Left lung (tissue), 10 donors: ENCODE results near the gene FBXL15. TPM values are rescaled to one million over a fixed set of nuclear protein-coding genes. Genes with fewer than 3 reads are reported as not detected.

Experiments
- ATAC-seq: fragments of 200-7000 bp; cut with Tn5 transposase; one replicate; pipeline ENCODE4 v1.9.1; 2020; ENCODE audit warnings: moderate library complexity
- DNase-seq, 4 donors: peaks; one replicate each; pipeline ENCODE4 v3.0.0-alpha.2; 2013 to 2020
- H3K27ac ChIP-seq, 2 donors: fragments of 200-600 bp; sonication (generic) in 1 of 2; one replicate each; pipeline versions ENCODE4 v1.5.0 to v1.8.0; 2020 to 2021
- H3K27me3 ChIP-seq, 2 donors: fragments of 200-600 bp; sonication (generic) in 1 of 2; one replicate each; pipeline versions ENCODE4 v1.5.0 to v1.8.0; 2020 to 2021
- H3K36me3 ChIP-seq, 2 donors: fragments of 200-600 bp; sonication (generic) in 1 of 2; one replicate each; pipeline versions ENCODE4 v1.5.0 to v1.8.0; 2020 to 2021
- H3K4me1 ChIP-seq, 2 donors: fragments of 200-600 bp; one replicate each; pipeline ENCODE4 v1.8.0; 2021
- H3K4me3 ChIP-seq, 2 donors: fragments of 200-600 bp; sonication (generic) in 1 of 2; one replicate each; pipeline versions ENCODE4 v1.5.0 to v1.8.0; 2020 to 2021; ENCODE audit warnings: mild to moderate bottlenecking in 1 of 2
- H3K9me3 ChIP-seq, 2 donors: fragments of 200-600 bp; sonication (generic) in 1 of 2; one replicate each; pipeline versions ENCODE4 v1.5.0 to v1.8.0; 2020 to 2021
- CTCF ChIP-seq, 2 donors: fragments of 200-600 bp; sonication (generic) in 1 of 2; IDR thresholded peaks; one replicate each; pipeline versions ENCODE4 v1.5.0 to v1.8.0; 2021; ENCODE audit warnings: antibody characterized with exemption in 2 of 2
- intact Hi-C, 2 donors: fragments of 100-400 bp; cut with DNase I; formaldehyde crosslinking; loops; one replicate each; pipeline versions ENCODE4 v1.11.2 to v1.14.2; 2022
- polyA plus RNA-seq, 6 donors: library from polyadenylated mRNA; unstranded; fragments of 120-200 nt; gene quantifications; one replicate each; pipeline ENCODE4 v1.2.1, GENCODE V29; 2013; ENCODE audit not compliant: insufficient read length in 6 of 6
- total RNA-seq, 2 donors: library from RNA; stranded (reverse); fragmentation: NEBNext Ultra II Directional; extraction: Animal tissue kit (Norgen Biotek cat#: 25700); gene quantifications; one replicate each; pipeline ENCODE4 v1.2.1, GENCODE V29; 2021
- donor health status: DM: no; HTN: yes; CAD: no.
- donor health status: DM: no; HTN: no; CAD: no.

The FBXL15 gene
- total and polyA plus RNA-seq, 8 donors, result 5.7 to 18.7 (median 7.4) TPM

- no peak for ATAC-seq
These were observed 20.6 kb upstream of the FBXL15 start for GRCh38 chr10:102400076-102400475.

GRCh38 chr10:102400598-102401341 is 19.9 kb upstream of the FBXL15 start:
- H3K9me3 ChIP-seq, result no peaks in the 10 kb centered on the region
- no peaks in the 10 kb centered on the region for H3K27me3 ChIP-seq
- H3K4me1 ChIP-seq, result peaks cover 10 to 46% of the 10 kb centered on the region in 2 donors
- no peak for DNase-seq
- no peak overlapping the region for H3K27ac ChIP-seq
- peaks cover 0 to 67% of the 10 kb centered on the region in 2 donors for H3K36me3 ChIP-seq
- TF ChIP-seq CTCF (IDR thresholded peaks at IDR 0.05), result no peak
- no peak overlapping the region for H3K4me3 ChIP-seq
- no peak for ATAC-seq
- intact Hi-C loops, result no loop called here

More at GRCh38 chr10:102400076-102400475, 20.6 kb upstream of the FBXL15 start:
- H3K36me3 ChIP-seq, result peaks cover 0 to 67% of the 10 kb centered on the region in 2 donors
- no peaks in the 10 kb centered on the region for H3K9me3 ChIP-seq
- no peak for TF ChIP-seq CTCF (IDR thresholded peaks at IDR 0.05)
- no peaks in the 10 kb centered on the region for H3K27me3 ChIP-seq
- DNase-seq, result no peak
- intact Hi-C loops, result no loop called here
- peak overlapping the region in 1 of 2 donors; percentile 44 for H3K4me3 ChIP-seq
- peaks cover 10 to 46% of the 10 kb centered on the region in 2 donors for H3K4me1 ChIP-seq
- no peak overlapping the region for H3K27ac ChIP-seq

- no peaks in the 10 kb centered on the region for H3K27me3 ChIP-seq
- H3K36me3 ChIP-seq, result peaks cover 0 to 67% of the 10 kb centered on the region in 2 donors
- TF ChIP-seq CTCF (IDR thresholded peaks at IDR 0.05), result no peak
- intact Hi-C loops, result no loop called here
- H3K9me3 ChIP-seq, result no peaks in the 10 kb centered on the region
- H3K27ac ChIP-seq, result no peak overlapping the region
- ATAC-seq (no peak), DNase-seq (no peak)
- peaks cover 7 to 40% of the 10 kb centered on the region in 2 donors for H3K4me1 ChIP-seq
- no peak overlapping the region for H3K4me3 ChIP-seq
These were observed 19.3 kb upstream of the FBXL15 start for GRCh38 chr10:102401342-102401654.

GRCh38 chr10:102401735-102402511 is 18.7 kb upstream of the FBXL15 start:
- Histone ChIP-seq H3K4me3 (no peak overlapping the region), H3K9me3 (no peaks in the 10 kb centered on the region), H3K36me3 (peaks cover 0 to 61% of the 10 kb centered on the region in 2 donors), H3K27me3 (peaks cover 0 to 2% of the 10 kb centered on the region in 2 donors), H3K4me1 (peaks cover 4 to 34% of the 10 kb centered on the region in 2 donors), H3K27ac (no peak overlapping the region)
- intact Hi-C loops, result no loop called here
- DNase-seq (peak in 1 of 4 donors; percentile 73), ATAC-seq (no peak)
- TF ChIP-seq CTCF (IDR thresholded peaks at IDR 0.05), result no peak

GRCh38 chr10:102402512-102402896 is 18.1 kb upstream of the FBXL15 start:
- intact Hi-C loops, result no loop called here
- no peak for ATAC-seq
- H3K27ac ChIP-seq, result no peak overlapping the region
- no peaks in the 10 kb centered on the region for H3K9me3 ChIP-seq
- DNase-seq, result no peak
- H3K4me1 ChIP-seq, result peaks cover 4 to 28% of the 10 kb centered on the region in 2 donors
- no peak overlapping the region for H3K4me3 ChIP-seq
- H3K27me3 ChIP-seq, result peaks cover 0 to 8% of the 10 kb centered on the region in 2 donors
- no peak for TF ChIP-seq CTCF (IDR thresholded peaks at IDR 0.05)
- peaks cover 0 to 55% of the 10 kb centered on the region in 2 donors for H3K36me3 ChIP-seq
